Endothelial cell of umbilical vein (primary cell): ENCODE results near the gene GPBP1L1. TPM values are rescaled to one million over a fixed set of nuclear protein-coding genes. Genes with fewer than 3 reads are reported as not detected.
"Not testable (repeated sequence)": the region's sequence is repeated elsewhere in the genome, so short reads cannot be mapped to it uniquely, and the experiment has no call there.

ENCODE experiments used
- BruUV-seq: library from RNA; stranded (reverse); fragments of 400-500 nt; replicated peaks from 2 replicates; lab custom pipeline; 2021; lab: Mats Ljungman, UMichigan
- CTCF ChIA-PET: fragments of 300-600, 350-600 bp; sonication (Branson Sonifier 250); formaldehyde crosslinking; loops from one replicate; lab custom pipeline; 2021; ENCODE audit warnings: antibody characterized with exemption, inconsistent platforms; lab: Charles Lee
- POLR2A ChIA-PET: fragments of 300-600, 350-600 bp; sonication (Branson Sonifier 250); formaldehyde crosslinking; loops from one replicate; lab custom pipeline; 2021; ENCODE audit warnings: antibody characterized with exemption, inconsistent platforms; lab: Charles Lee
- DNase-seq: peaks from one replicate; pipeline ENCODE4 v3.0.0-alpha.2; 2011; ENCODE audit warnings: low read depth, low spot score
- FAIRE-seq: peaks from 2 replicates; lab custom pipeline; 2011; peaks lifted over from hg19 to GRCh38; lab: Jason Lieb, UNC
- H2AFZ ChIP-seq: 2 replicates; pipeline ENCODE4 v1.6.0; 2012; ENCODE audit warnings: low read depth, low read length, control low read depth, inconsistent platforms
- H3K27ac ChIP-seq: 2 replicates; pipeline ENCODE4 v1.5.1; 2011; ENCODE audit warnings: low read depth, mild to moderate bottlenecking, control low read depth, low read length, moderate library complexity; ENCODE audit not compliant: insufficient read depth
- H3K27me3 ChIP-seq, 2 experiments: 2 replicates each; pipeline versions ENCODE4 v1.6.0 to v1.6.1; 2011; ENCODE audit warnings: low read length in 2 of 2, mixed read lengths in 1 of 2; ENCODE audit not compliant: control insufficient read depth in 2 of 2, insufficient read depth in 2 of 2
- H3K36me3 ChIP-seq, 2 experiments: 2 replicates in 1 of 2; 3 replicates in 1 of 2; pipeline ENCODE4 v1.5.1; 2011; ENCODE audit warnings: low read length in 2 of 2, mild to moderate bottlenecking in 1 of 2, moderate library complexity in 1 of 2; ENCODE audit not compliant: control insufficient read depth in 2 of 2, insufficient read depth in 2 of 2; ENCODE audit errors: extremely low read depth in 1 of 2
- H3K4me1 ChIP-seq: 3 replicates; pipeline ENCODE4 v1.5.1; 2011; ENCODE audit warnings: mild to moderate bottlenecking, low read length; ENCODE audit not compliant: control insufficient read depth, insufficient read depth; ENCODE audit errors: extremely low read depth
- H3K4me2 ChIP-seq: 2 replicates; pipeline ENCODE4 v1.6.1; 2011; ENCODE audit warnings: low read length, control low read depth, mixed read lengths; ENCODE audit not compliant: insufficient read depth
- H3K4me3 ChIP-seq, 3 experiments: fragments of 200-600 bp in 1 of 3; sonication (generic), shearing (Covaris generic) in 1 of 3; replicated peaks in 1 of 3; 2 replicates each; pipeline ENCODE4 v1.5.1; 2011 to 2016; ENCODE audit warnings: control low read depth in 3 of 3, low read length in 3 of 3, mild to moderate bottlenecking in 2 of 3, inconsistent platforms in 1 of 3, low read depth in 1 of 3, moderate library complexity in 1 of 3; ENCODE audit not compliant: insufficient read depth in 1 of 3
- H3K79me2 ChIP-seq: 2 replicates; pipeline ENCODE4 v1.6.0; 2012; ENCODE audit warnings: low read length, inconsistent platforms; ENCODE audit not compliant: control insufficient read depth, insufficient read depth
- H3K9ac ChIP-seq: replicated peaks from 2 replicates; pipeline ENCODE3; 2011; ENCODE audit warnings: low read length, control low read depth; ENCODE audit not compliant: insufficient read depth; ENCODE audit errors: extremely low read depth
- H3K9me1 ChIP-seq: replicated peaks from 3 replicates; pipeline ENCODE4 v1.6.0; 2011; ENCODE audit warnings: mild to moderate bottlenecking, low read length; ENCODE audit not compliant: control insufficient read depth, insufficient read depth; ENCODE audit errors: extremely low read depth
- H3K9me3 ChIP-seq: replicated peaks from 2 replicates; pipeline ENCODE4 v1.5.1; 2012; ENCODE audit warnings: low read length, inconsistent platforms; ENCODE audit not compliant: control insufficient read depth, insufficient read depth
- H4K20me1 ChIP-seq: replicated peaks from 2 replicates; pipeline ENCODE3; 2011; ENCODE audit warnings: mild to moderate bottlenecking, low read length; ENCODE audit not compliant: control insufficient read depth, insufficient read depth; ENCODE audit errors: extremely low read depth
- FOS ChIP-seq: IDR thresholded peaks from 2 replicates; pipeline ENCODE4 v1.6.1; 2011; ENCODE audit warnings: mild to moderate bottlenecking, low read length, moderate library complexity, borderline replicate concordance; ENCODE audit not compliant: insufficient read depth
- GATA2 ChIP-seq: IDR thresholded peaks from 2 replicates; pipeline ENCODE4 v1.7.0; 2011; ENCODE audit warnings: low read depth, mild to moderate bottlenecking, moderate library complexity, mixed read lengths, low read length; ENCODE audit not compliant: insufficient read length, insufficient read depth
- MYC ChIP-seq: IDR thresholded peaks from one replicate; pipeline ENCODE4 v1.6.1; 2011; ENCODE audit warnings: mild to moderate bottlenecking, low read depth, low read length
- POLR2A ChIP-seq: IDR thresholded peaks from 2 replicates; pipeline ENCODE4 v1.6.1; 2012; ENCODE audit warnings: low read depth, mild to moderate bottlenecking, control low read depth, low read length
- POLR2AphosphoS5 ChIP-seq: IDR thresholded peaks from 2 replicates; pipeline ENCODE4 v1.6.1; 2012; ENCODE audit warnings: low read depth, mild to moderate bottlenecking, control low read depth, low read length, moderate library complexity; ENCODE audit not compliant: insufficient read depth
- dilution Hi-C: fragments of 300-500 bp; cut with MboI; formaldehyde crosslinking; loops from one replicate; pipeline ENCODE4 v1.15.0; 2019; ENCODE audit warnings: low sequenced_read_pairs; ENCODE audit not compliant: extremely low pct_ligation_motif_present
- intact Hi-C: fragments of 100-400 bp; cut with micrococcal nuclease; formaldehyde crosslinking; loops from one replicate; pipeline ENCODE4 v1.10.0; 2022
- polyA plus RNA-seq, 4 experiments: library from polyadenylated mRNA; depleted of rRNA in 3 of 4; stranded (reverse) in 3 of 4; unstranded in 1 of 4; fragments of >200 nt; gene quantifications; 2 replicates each; pipeline versions ENCODE4 v1.2.1 to v1.2.3, GENCODE V29; 2011 to 2012; ENCODE audit warnings: missing spikeins in 1 of 4
- total RNA-seq: library from RNA; stranded (reverse); gene quantifications from 2 replicates; pipeline ENCODE4 v1.2.3, GENCODE V29; 2021
- TF ChIP-seq, protein P1 (sequence below), 2 donors: IDR thresholded peaks; 1 replicate in 1 of 2; 2 replicates in 1 of 2; pipeline ENCODE4 v1.5.1; 2011; ENCODE audit warnings: low read length in 2 of 2, mild to moderate bottlenecking in 2 of 2, moderate library complexity in 2 of 2, control low read depth in 1 of 2, inconsistent platforms in 1 of 2, low read depth in 1 of 2; ENCODE audit not compliant: insufficient read depth in 1 of 2; ENCODE audit errors: extremely low read depth in 1 of 2

Gene GPBP1L1
- total and polyA plus RNA-seq, 2 donors (not counting 3 experiments of a cell fraction or from before 2014, with no cell fraction given): 35.0 to 89.7 TPM

DNA sequence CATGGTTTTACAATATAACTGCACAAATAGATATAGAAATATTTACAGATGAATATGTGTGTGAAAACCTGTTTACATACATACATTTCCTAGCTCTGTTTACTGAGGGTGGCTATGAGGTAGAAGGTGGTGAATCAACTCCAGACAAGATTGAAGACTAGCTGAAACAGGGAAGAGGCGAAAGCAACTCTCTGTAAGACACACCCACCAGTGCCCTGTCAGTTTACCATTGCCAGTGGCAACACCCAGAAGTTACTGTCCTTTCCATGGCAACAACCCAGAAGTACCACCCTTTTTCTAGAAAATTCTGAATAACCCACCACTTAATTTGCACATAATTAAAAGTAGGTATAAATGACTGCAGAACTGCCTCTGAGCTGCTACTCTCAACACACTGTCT lies 18.3 kb upstream of the GPBP1L1 start:
- intact Hi-C loops: no loop called here
- no peak overlapping the region for H3K9ac ChIP-seq
- H3K27me3 ChIP-seq: no peaks in the 10 kb centered on the region
- DNase-seq (no peak), FAIRE-seq (no peak)
- H3K4me2 ChIP-seq: no peak overlapping the region
- ChIA-PET POLR2A (no interaction called here), CTCF (no interaction called here)
- TF ChIP-seq POLR2AphosphoS5 (no peak), MYC (no peak), FOS (no peak)
- TF ChIP-seq, protein P1, sequence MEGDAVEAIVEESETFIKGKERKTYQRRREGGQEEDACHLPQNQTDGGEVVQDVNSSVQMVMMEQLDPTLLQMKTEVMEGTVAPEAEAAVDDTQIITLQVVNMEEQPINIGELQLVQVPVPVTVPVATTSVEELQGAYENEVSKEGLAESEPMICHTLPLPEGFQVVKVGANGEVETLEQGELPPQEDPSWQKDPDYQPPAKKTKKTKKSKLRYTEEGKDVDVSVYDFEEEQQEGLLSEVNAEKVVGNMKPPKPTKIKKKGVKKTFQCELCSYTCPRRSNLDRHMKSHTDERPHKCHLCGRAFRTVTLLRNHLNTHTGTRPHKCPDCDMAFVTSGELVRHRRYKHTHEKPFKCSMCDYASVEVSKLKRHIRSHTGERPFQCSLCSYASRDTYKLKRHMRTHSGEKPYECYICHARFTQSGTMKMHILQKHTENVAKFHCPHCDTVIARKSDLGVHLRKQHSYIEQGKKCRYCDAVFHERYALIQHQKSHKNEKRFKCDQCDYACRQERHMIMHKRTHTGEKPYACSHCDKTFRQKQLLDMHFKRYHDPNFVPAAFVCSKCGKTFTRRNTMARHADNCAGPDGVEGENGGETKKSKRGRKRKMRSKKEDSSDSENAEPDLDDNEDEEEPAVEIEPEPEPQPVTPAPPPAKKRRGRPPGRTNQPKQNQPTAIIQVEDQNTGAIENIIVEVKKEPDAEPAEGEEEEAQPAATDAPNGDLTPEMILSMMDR (IDR thresholded peaks at IDR 0.05; ENCODE audit: extremely low read depth in 1 of 2, insufficient read depth in 1 of 2, low read depth in 1 of 2, low read length in 2 of 2): no peak
- H3K36me3 ChIP-seq: no peaks in the 10 kb centered on the region
- H3K9me3 ChIP-seq: no peaks in the 10 kb centered on the region
- no peaks in the 10 kb centered on the region for H3K9me1 ChIP-seq
- dilution Hi-C loops: no loop called here
- H2AFZ ChIP-seq: no peak overlapping the region
- H3K79me2 ChIP-seq: no peaks in the 10 kb centered on the region
- no peaks in the 10 kb centered on the region for H4K20me1 ChIP-seq
- no peak overlapping the region for H3K4me3 ChIP-seq
- BruUV-seq: no TSS peak
- no peaks in the 10 kb centered on the region for H3K4me1 ChIP-seq
- H3K27ac ChIP-seq: no peak overlapping the region

DNA sequence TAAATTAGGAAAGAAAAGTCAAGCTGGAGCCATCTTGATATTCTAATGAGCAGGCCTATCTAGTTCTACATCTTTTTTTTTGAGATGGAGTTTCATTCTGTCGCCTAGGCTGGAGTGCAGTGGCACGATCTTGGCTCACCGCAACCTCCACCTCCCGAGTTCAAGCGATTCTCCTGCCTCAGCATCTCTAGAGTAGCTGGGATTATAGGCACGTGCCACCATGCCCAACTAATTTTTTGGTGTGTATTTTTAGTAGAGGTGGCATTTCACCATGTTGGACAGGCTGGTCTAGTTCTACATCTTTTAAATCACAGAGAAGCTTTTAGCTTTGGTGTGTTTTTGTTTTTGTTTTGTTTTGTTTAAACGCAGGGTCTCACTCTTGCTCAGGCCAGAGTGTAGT lies 8.5 kb upstream of the GPBP1L1 start:
- no peaks in the 10 kb centered on the region for H4K20me1 ChIP-seq
- H3K27ac ChIP-seq: no peak overlapping the region
- POLR2A ChIA-PET: no interaction called here
- intact Hi-C loops (no loop called here), dilution Hi-C loops (no loop called here)
- no peak for DNase-seq
- no peak for FAIRE-seq
- peaks cover 14% of the 10 kb centered on the region for H3K79me2 ChIP-seq
- CTCF ChIA-PET: interaction anchor here (1.2 kb wide), 1 partner anchor 65 kb away, joined by 3 read pairs; no protein-coding TSS in a partner anchor
- no peaks in the 10 kb centered on the region for H3K27me3 ChIP-seq
- no peak overlapping the region for H3K9ac ChIP-seq
- no peaks in the 10 kb centered on the region for H3K9me1 ChIP-seq
- H3K36me3 ChIP-seq: peaks cover 2 to 9% of the 10 kb centered on the region in 2 experiments
- no peak overlapping the region for H3K4me2 ChIP-seq
- no peaks in the 10 kb centered on the region for H3K9me3 ChIP-seq
- H3K4me3 ChIP-seq: no peak overlapping the region
- TF ChIP-seq POLR2A (no peak), MYC (no peak), POLR2AphosphoS5 (no peak), GATA2 (no peak), FOS (no peak)
- TF ChIP-seq, protein P1 (IDR thresholded peaks at IDR 0.05; ENCODE audit: extremely low read depth in 1 of 2, insufficient read depth in 1 of 2, low read depth in 1 of 2, low read length in 2 of 2): no peak
- BruUV-seq: no TSS peak
- H2AFZ ChIP-seq: no peak overlapping the region
- H3K4me1 ChIP-seq: no peaks in the 10 kb centered on the region

DNA sequence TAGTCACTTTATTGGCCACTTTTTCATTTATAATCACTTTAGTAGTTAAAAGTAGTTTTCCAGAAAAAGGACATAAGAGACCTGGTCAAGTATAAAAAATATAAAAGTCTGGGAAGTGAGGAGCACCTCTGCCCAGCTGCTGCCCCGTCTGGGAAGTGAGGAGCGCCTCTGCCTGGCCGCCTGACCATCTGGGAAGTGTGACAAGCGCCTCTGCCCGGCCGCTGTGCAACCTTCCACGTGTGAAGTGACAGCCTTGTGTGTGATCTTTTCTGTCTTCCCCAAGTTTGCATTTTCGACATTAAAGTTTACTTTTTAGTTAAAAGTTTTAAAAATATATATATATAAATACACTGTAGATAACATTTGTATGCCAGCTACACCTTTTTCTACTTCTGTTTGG lies 7.5 kb upstream of the GPBP1L1 start:
- intact Hi-C loops, H3K9me3 ChIP-seq, dilution Hi-C loops, H2AFZ ChIP-seq, H3K9me1 ChIP-seq, H3K4me2 ChIP-seq, FAIRE-seq, H3K27me3 ChIP-seq, H3K27ac ChIP-seq, H3K36me3 ChIP-seq, H3K4me1 ChIP-seq, DNase-seq, POLR2A ChIA-PET, BruUV-seq, H4K20me1 ChIP-seq, H3K9ac ChIP-seq, H3K4me3 ChIP-seq: not testable (repeated sequence)
- peaks cover 24% of the 10 kb centered on the region for H3K79me2 ChIP-seq
- CTCF ChIA-PET: interaction anchor here (1.2 kb wide), 1 partner anchor 64 kb away, joined by 3 read pairs; no protein-coding TSS in a partner anchor
